ENCODE results near the gene COG8.

DNA sequence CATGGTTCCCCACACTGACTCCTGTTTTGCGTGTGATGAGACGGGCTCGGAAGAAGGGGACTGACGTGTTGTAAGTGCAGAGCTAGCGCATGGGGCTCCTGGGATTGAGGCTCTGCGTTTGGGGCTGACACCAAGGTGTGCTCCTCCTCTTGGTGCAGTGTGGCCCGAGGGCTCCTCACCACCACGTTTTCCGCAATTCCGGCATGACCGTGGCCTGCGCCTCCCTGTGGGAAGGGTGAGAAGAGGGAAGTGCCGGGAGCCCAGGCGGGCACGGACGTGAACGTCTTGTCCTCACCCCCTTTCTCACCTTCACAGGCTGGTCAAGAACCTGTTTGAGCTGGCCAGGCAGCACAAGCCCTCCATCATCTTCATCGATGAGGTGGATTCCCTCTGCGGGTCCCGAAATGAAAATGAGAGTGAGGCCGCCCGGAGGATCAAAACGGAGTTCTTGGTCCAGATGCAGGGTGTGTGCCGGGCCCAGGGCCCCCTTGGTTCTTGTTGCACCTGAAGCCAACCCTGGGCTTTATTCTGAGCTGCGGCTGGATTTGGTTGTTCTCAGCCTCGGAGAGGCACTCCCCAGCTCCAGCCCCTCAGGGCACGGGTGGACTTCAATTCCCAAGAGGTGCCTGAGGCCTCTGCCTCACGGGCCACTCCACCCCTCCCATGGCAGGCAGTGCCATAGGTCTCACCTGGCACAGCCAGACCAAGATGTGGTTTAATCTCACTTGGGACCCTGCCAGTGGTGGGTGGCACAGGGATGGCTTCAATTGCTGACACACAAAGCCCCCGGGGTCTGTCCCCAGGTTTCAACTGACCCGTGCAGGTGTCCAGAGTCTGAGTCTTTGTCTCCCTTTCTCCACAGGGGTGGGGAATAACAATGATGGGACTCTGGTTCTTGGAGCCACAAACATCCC is 19.3 kb downstream of the COG8 start:
- TF ChIP-seq EZH2 (IDR thresholded peaks at IDR 0.05; ENCODE audit: insufficient read depth, poor library complexity, severe bottlenecking), result no peak
- no peak for TF ChIP-seq EZH2phosphoT487 (IDR thresholded peaks at IDR 0.05; ENCODE audit: insufficient read depth, low read depth)

Data from GM23248 (cell line).